ENCODE data around the gene GNB1L. TPM values are rescaled to one million over a fixed set of nuclear protein-coding genes. Genes with fewer than 3 reads are reported as not detected.

The GNB1L gene
- polyA plus RNA-seq, 1 donor: 4.4 TPM

- Histone ChIP-seq H3K36me3 (ENCODE audit: control insufficient read depth, insufficient read depth, low read length) (peaks cover 39% of the 10 kb centered on the region), H3K4me3 (ENCODE audit: low read length) (no peak overlapping the region), H3K9me3 (ENCODE audit: control insufficient read depth, low read depth, low read length) (peaks cover 2% of the 10 kb centered on the region), H3K27ac (ENCODE audit: low read length) (no peak overlapping the region), H3K27me3 (ENCODE audit: control insufficient read depth, insufficient read depth, low read length) (no peaks in the 10 kb centered on the region), H3K4me1 (ENCODE audit: control insufficient read depth, insufficient read depth, low read length) (peaks cover 19% of the 10 kb centered on the region)
- DNase-seq: no peak
- WGBS (ENCODE audit: insufficient coverage, low lambda C conversion rate): no CpG with 5 or more reads among the region's 9 CpGs
Observed at GRCh38 chr22:19850763-19851109, 3.9 kb downstream of the GNB1L start.

- Histone ChIP-seq H3K4me1 (ENCODE audit: control insufficient read depth, insufficient read depth, low read length) (peaks cover 16% of the 10 kb centered on the region), H3K36me3 (ENCODE audit: control insufficient read depth, insufficient read depth, low read length) (peaks cover 39% of the 10 kb centered on the region), H3K27me3 (ENCODE audit: control insufficient read depth, insufficient read depth, low read length) (no peaks in the 10 kb centered on the region), H3K9me3 (ENCODE audit: control insufficient read depth, low read depth, low read length) (peaks cover 2% of the 10 kb centered on the region), H3K27ac (ENCODE audit: low read length) (peak overlapping the region; percentile 40), H3K4me3 (ENCODE audit: low read length) (no peak overlapping the region)
- WGBS (ENCODE audit: insufficient coverage, low lambda C conversion rate): no CpG with 5 or more reads among the region's 9 CpGs
- peak; percentile 66 to 81 for DNase-seq
Observed at GRCh38 chr22:19849835-19850762, 4.6 kb downstream of the GNB1L start.

DNA sequence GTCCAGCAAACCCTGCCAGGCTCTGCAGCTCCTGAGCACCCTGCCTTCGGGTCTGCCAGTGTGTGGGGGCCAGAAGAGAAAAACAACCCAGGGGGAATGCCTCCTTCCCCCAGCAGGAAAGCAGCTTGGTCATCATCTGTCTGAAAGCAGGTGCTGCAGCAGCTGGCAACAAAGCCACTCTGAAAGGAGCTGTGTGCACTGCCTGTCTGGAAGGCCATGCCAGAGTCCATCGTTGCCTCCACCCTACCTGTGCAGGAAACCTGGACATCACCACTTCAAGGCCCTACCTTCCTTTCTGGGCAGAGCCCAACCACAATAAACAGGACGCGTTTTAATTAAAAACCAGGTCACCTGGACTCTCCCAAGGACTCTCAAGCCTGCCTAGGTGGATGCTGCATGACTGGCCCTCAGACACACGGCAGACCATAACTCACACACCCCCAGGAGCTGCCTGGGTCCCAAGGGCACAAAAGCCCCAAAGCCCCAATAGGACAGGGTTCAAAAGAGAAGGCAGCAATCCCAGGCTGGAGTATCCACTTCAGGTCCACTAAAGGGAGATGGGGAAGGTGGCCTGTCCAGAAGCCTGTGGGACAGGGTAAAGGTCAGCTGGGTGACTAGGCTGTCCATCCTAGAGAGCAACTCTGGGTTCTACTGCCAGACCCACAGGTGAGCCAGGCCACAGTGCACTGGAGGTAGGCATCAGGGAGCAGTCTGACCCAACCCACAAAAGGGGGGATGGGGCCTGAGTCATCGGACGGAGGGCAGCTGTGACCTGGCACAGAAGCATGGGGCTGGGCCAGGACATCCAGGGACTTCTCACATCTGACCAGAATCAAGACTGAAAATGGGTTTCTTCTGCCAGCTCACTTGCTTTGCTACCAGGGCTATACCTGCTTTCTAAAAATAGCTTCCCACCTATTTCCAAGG lies 6.1 kb downstream of the GNB1L start:
- H3K9me3 ChIP-seq (ENCODE audit: control insufficient read depth, low read depth, low read length): peaks cover 2% of the 10 kb centered on the region
- WGBS (ENCODE audit: insufficient coverage, low lambda C conversion rate): no CpG with 5 or more reads among the region's 7 CpGs
- no peak overlapping the region for H3K27ac ChIP-seq (ENCODE audit: low read length)
- peaks cover 39% of the 10 kb centered on the region for H3K36me3 ChIP-seq (ENCODE audit: control insufficient read depth, insufficient read depth, low read length)
- peak; percentile 29 to 53 for DNase-seq
- H3K27me3 ChIP-seq (ENCODE audit: control insufficient read depth, insufficient read depth, low read length): no peaks in the 10 kb centered on the region
- peaks cover 16% of the 10 kb centered on the region for H3K4me1 ChIP-seq (ENCODE audit: control insufficient read depth, insufficient read depth, low read length)
- H3K4me3 ChIP-seq (ENCODE audit: low read length): no peak overlapping the region

DNA sequence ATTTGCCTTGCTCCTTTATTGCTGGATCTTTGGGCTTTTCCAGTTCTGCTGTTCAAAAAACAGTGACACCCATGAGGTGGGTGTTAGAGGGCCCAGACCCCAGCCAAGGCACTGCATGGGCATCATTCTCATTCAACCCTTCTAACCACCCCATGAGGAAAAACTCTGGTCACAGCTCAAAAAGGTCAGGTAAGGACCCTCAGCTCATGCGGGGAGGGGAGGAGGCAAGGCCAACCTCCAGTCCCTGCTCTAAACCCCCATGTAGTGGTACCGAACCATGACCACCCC lies 7.4 kb downstream of the GNB1L start:
- DNase-seq: no peak
- Histone ChIP-seq H3K27ac (ENCODE audit: low read length) (no peak overlapping the region), H3K4me3 (ENCODE audit: low read length) (no peak overlapping the region), H3K36me3 (ENCODE audit: control insufficient read depth, insufficient read depth, low read length) (peaks cover 33% of the 10 kb centered on the region), H3K27me3 (ENCODE audit: control insufficient read depth, insufficient read depth, low read length) (no peaks in the 10 kb centered on the region), H3K9me3 (ENCODE audit: control insufficient read depth, low read depth, low read length) (peaks cover 2% of the 10 kb centered on the region), H3K4me1 (ENCODE audit: control insufficient read depth, insufficient read depth, low read length) (peaks cover 6% of the 10 kb centered on the region)
- no CpG with 5 or more reads among the region's 2 CpGs for WGBS (ENCODE audit: insufficient coverage, low lambda C conversion rate)

DNA sequence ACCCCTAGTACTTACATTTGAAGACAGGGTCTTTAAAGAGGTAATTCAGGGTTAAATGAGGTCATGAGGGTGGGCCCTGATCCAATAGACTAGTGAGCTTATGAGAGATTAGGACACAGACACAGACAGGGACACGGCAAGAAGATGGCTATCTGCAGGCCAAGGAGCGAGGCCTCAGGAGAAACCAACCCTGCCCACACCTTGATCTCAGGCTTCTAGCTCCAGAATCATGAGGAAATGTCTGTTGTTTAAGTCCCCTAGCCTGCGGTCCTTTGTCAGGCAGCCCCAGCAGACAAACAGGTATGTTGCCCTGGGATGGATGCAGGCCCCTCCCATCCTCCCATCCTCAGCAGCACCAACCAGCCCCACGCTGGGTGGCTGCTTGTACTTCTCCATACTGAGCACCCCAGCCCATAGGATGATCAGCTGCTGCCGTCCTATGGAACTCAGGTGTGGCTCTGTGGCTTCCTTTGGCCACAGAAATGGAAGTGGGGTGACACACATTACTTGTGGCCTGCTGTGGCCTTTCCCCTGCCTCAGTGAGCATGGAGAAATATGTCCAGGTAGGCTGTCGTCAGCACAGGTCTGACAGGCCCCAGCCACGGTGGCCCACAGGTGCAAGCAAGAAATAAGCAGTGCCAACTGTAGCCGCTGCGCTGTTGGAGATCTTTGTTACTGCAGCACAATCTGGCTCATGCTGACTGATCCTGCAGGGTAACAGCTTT lies 7.9 kb downstream of the GNB1L start:
- no CpG with 5 or more reads among the region's 9 CpGs for WGBS (ENCODE audit: insufficient coverage, low lambda C conversion rate)
- peaks cover 28% of the 10 kb centered on the region for H3K36me3 ChIP-seq (ENCODE audit: control insufficient read depth, insufficient read depth, low read length)
- no peak for DNase-seq
- peaks cover 2% of the 10 kb centered on the region for H3K9me3 ChIP-seq (ENCODE audit: control insufficient read depth, low read depth, low read length)
- no peak overlapping the region for H3K27ac ChIP-seq (ENCODE audit: low read length)
- no peak overlapping the region for H3K4me3 ChIP-seq (ENCODE audit: low read length)
- H3K4me1 ChIP-seq (ENCODE audit: control insufficient read depth, insufficient read depth, low read length): peaks cover 6% of the 10 kb centered on the region
- H3K27me3 ChIP-seq (ENCODE audit: control insufficient read depth, insufficient read depth, low read length): no peaks in the 10 kb centered on the region

GRCh38 chr22:19845054-19845722 lies 9.5 kb downstream of the GNB1L start:
- Histone ChIP-seq H3K9me3 (ENCODE audit: control insufficient read depth, low read depth, low read length) (peaks cover 2% of the 10 kb centered on the region), H3K27me3 (ENCODE audit: control insufficient read depth, insufficient read depth, low read length) (no peaks in the 10 kb centered on the region), H3K4me1 (ENCODE audit: control insufficient read depth, insufficient read depth, low read length) (peaks cover 2% of the 10 kb centered on the region), H3K27ac (ENCODE audit: low read length) (no peak overlapping the region), H3K36me3 (ENCODE audit: control insufficient read depth, insufficient read depth, low read length) (peaks cover 12% of the 10 kb centered on the region), H3K4me3 (ENCODE audit: low read length) (no peak overlapping the region)
- DNase-seq: no peak
- no CpG with 5 or more reads among the region's 8 CpGs for WGBS (ENCODE audit: insufficient coverage, low lambda C conversion rate)

DNA sequence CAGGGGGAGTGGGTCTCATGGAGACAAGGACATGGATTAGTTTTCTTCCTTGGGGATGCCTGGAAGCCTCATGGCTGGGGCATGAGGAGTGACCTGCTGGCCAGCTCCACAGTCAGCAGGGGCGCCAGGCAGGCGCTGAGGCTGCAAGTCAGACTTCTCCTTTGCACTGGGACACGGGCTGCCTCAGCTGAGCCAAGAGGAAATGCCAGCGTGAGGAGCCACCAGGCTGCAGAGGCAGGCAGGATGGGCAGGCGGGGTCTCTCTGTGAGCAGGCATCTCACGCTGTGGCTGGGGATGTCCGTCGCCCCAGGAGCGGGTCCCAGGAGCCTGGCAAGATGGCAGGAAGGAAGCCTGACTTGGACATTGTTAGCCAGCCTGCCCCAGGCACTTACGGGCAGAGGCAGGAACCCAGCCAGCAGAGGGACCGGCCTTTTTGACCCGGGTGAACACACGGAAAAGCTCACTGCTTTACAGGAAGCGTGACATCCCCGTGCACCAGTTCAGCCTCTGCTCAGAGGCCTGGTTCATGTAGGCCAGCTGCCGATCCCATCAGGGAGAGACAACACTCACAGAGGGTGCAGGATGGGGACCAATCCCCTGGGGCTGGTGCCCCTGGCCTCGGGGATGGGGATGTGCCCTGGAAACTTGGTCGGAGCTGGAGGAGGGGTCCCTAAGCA lies 10.2 kb downstream of the GNB1L start:
- no peak overlapping the region for H3K27ac ChIP-seq (ENCODE audit: low read length)
- no peaks in the 10 kb centered on the region for H3K27me3 ChIP-seq (ENCODE audit: control insufficient read depth, insufficient read depth, low read length)
- peaks cover 2% of the 10 kb centered on the region for H3K9me3 ChIP-seq (ENCODE audit: control insufficient read depth, low read depth, low read length)
- no CpG with 5 or more reads among the region's 18 CpGs for WGBS (ENCODE audit: insufficient coverage, low lambda C conversion rate)
- peaks cover 7% of the 10 kb centered on the region for H3K36me3 ChIP-seq (ENCODE audit: control insufficient read depth, insufficient read depth, low read length)
- no peak overlapping the region for H3K4me3 ChIP-seq (ENCODE audit: low read length)
- no peak for DNase-seq
- no peaks in the 10 kb centered on the region for H3K4me1 ChIP-seq (ENCODE audit: control insufficient read depth, insufficient read depth, low read length)

DNA sequence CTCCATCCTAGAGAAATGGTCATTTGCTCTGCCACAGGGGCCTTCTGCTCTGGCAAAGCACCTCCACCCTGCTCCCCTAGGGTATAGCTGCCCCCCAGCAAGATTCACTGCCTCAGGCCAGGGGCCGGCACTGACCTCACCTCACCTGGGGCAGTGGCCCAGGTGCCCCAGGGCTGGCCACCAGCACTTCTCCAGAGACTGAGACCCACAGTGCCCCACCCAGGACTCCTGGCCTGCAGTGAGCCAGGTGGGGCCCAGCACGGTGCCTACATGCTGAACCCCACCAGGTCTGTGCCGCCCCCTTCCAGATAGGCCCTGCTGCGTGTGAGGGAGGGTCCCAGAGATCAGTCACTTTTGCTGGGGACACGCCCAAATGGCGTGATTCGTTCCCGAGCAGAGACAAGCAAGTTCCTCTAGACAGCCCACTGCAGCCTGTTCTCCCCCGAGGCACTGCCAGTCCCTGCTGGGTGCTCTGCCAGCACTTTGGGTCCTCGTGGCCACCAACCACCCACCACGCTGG lies 10.8 kb downstream of the GNB1L start:
- H3K9me3 ChIP-seq (ENCODE audit: control insufficient read depth, low read depth, low read length): peaks cover 2% of the 10 kb centered on the region
- WGBS (ENCODE audit: insufficient coverage, low lambda C conversion rate): no CpG with 5 or more reads among the region's 11 CpGs

GRCh38 chr22:19843107-19843856 lies 11.4 kb downstream of the GNB1L start:
- DNase-seq: no peak
- peaks cover 2% of the 10 kb centered on the region for H3K9me3 ChIP-seq (ENCODE audit: control insufficient read depth, low read depth, low read length)
- H3K27ac ChIP-seq (ENCODE audit: low read length): no peak overlapping the region

More for the DNA sequence above, 10.8 kb downstream of the GNB1L start:
- no peak overlapping the region for H3K4me3 ChIP-seq (ENCODE audit: low read length)
- H3K36me3 ChIP-seq (ENCODE audit: control insufficient read depth, insufficient read depth, low read length): peaks cover 7% of the 10 kb centered on the region
- no peaks in the 10 kb centered on the region for H3K4me1 ChIP-seq (ENCODE audit: control insufficient read depth, insufficient read depth, low read length)
- H3K27ac ChIP-seq (ENCODE audit: low read length): no peak overlapping the region
- no peak for DNase-seq
- no peaks in the 10 kb centered on the region for H3K27me3 ChIP-seq (ENCODE audit: control insufficient read depth, insufficient read depth, low read length)

More at GRCh38 chr22:19843107-19843856, 11.4 kb downstream of the GNB1L start:
- Histone ChIP-seq H3K4me1 (ENCODE audit: control insufficient read depth, insufficient read depth, low read length) (no peaks in the 10 kb centered on the region), H3K36me3 (ENCODE audit: control insufficient read depth, insufficient read depth, low read length) (peaks cover 7% of the 10 kb centered on the region), H3K27me3 (ENCODE audit: control insufficient read depth, insufficient read depth, low read length) (no peaks in the 10 kb centered on the region), H3K4me3 (ENCODE audit: low read length) (no peak overlapping the region)
- WGBS (ENCODE audit: insufficient coverage, low lambda C conversion rate): no CpG with 5 or more reads among the region's 27 CpGs
